Fibroblast of mammary gland (primary cell): Measurements from ENCODE around the gene TMEM42.

Experiments
- DNase-seq: peaks from one replicate; pipeline ENCODE4 v3.0.0-alpha.2; 2010; ENCODE audit warnings: low read depth
- H3K4me3 ChIP-seq: 2 replicates; pipeline ENCODE4 v1.5.1; 2011; ENCODE audit warnings: low read depth, mild to moderate bottlenecking, low read length, moderate library complexity; ENCODE audit not compliant: control insufficient read depth
- TF ChIP-seq, protein P1 (sequence below): conservative IDR thresholded peaks from 2 replicates; pipeline ENCODE4 v1.5.1; 2011; ENCODE audit warnings: low read depth, low read length, inconsistent platforms; ENCODE audit not compliant: control insufficient read depth, insufficient read depth

The TMEM42 gene

DNA sequence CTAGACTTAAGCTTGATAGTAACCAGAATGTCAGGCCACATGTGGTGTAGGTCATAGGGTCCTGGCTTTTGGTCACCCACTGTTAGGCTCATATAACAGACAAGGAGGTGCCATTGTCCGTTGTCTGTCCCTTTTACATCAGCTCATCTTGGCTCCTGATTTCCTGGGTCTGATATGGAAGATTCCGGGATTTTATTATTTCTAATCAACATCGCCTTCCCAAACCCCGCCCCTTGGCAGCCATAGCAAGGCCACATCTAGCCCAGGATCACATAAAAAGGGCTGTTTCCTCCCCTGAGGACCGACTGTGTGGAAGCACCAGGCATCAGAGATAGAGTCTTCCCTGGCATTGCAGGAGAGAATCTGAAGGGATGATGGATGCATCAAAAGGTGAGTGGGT, 12.6 kb downstream of the TMEM42 start, which contains the start of gene TGM4:
TGM4 (plus strand) TSS at position 301 of the 400 bp plus-strand sequence; CDS start at position 372, 71 bp downstream.
- TF ChIP-seq, protein P1, sequence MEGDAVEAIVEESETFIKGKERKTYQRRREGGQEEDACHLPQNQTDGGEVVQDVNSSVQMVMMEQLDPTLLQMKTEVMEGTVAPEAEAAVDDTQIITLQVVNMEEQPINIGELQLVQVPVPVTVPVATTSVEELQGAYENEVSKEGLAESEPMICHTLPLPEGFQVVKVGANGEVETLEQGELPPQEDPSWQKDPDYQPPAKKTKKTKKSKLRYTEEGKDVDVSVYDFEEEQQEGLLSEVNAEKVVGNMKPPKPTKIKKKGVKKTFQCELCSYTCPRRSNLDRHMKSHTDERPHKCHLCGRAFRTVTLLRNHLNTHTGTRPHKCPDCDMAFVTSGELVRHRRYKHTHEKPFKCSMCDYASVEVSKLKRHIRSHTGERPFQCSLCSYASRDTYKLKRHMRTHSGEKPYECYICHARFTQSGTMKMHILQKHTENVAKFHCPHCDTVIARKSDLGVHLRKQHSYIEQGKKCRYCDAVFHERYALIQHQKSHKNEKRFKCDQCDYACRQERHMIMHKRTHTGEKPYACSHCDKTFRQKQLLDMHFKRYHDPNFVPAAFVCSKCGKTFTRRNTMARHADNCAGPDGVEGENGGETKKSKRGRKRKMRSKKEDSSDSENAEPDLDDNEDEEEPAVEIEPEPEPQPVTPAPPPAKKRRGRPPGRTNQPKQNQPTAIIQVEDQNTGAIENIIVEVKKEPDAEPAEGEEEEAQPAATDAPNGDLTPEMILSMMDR = no peak
- DNase-seq = no peak
- H3K4me3 ChIP-seq = no peak within 1 kb of the TSS

DNA sequence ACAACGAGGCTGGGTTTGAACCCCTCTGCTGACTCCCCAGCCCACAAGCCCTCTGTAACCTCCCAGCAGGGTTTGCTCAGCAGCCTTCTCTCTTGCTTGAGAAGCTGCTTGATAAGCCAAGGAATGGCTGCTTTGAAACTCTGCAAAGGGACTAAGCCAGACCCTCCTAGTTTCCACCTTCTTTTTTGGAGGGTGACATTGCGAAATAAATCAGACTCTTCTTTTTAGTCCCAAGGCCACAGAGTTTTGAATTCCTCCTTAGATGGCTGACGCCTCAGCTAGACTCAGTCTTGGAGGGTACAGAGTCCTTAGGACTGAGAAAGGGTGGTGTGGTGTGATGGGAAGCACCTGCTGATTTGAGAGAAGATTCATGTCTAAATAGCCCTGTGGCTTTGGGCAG, 13.9 kb downstream of the TMEM42 start:
- DNase-seq = no peak
- H3K4me3 ChIP-seq = no peak overlapping the region
- TF ChIP-seq, protein P1 = no peak

DNA sequence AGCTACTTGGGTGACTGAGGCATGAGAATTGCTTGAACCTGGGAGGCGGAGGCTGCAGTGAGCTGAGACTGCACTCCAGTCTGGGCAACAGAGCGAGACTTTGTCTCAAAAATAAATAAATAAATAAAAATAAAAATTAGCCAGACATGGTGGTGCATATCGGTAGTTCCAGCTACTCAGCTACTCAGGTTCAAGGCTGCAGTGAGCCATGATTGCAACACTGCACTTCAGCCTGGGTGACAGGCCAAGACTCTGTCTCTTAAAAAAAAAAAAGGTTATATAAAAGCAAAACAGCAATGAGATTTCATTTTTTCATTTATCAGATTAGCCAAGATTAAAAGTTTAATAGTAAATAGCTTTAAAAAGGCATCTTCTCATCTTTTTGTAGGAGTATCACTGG, 15.6 kb downstream of the TMEM42 start:
- TF ChIP-seq, protein P1 = no peak
- DNase-seq = no peak
- no peak overlapping the region for H3K4me3 ChIP-seq

- H3K4me3 ChIP-seq = no peak overlapping the region
- no peak for DNase-seq
- TF ChIP-seq, protein P1 = no peak
Observed at GRCh38 chr3:44880284-44880683, 18.6 kb downstream of the TMEM42 start.

- no peak overlapping the region for H3K4me3 ChIP-seq
- peak; percentile 34 for DNase-seq
- TF ChIP-seq, protein P1 = no peak
Observed at GRCh38 chr3:44883213-44883955, 21.7 kb downstream of the TMEM42 start.

DNA sequence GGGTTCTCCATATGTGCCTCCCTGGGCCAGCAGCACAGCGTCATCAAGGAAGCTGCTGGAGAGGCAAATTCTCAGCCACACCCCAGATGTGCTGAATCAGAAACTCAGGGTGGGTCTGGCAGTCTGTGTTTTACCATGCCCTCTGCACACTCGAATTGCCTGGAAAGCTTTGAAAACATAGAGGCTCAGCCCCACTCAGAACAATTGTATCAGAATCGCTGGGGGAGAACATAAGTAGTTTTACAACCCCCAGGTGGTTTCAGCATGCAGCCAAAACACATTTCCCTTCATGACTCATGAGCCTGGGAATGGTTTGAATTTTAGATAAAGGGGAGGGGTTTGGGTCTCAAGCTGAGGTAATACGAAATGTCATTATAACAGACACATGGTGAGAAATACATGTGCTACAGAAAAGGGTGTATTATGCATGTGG, 22.3 kb downstream of the TMEM42 start:
- peak; percentile 99 for DNase-seq
- TF ChIP-seq, protein P1 = no peak
- H3K4me3 ChIP-seq = no peak overlapping the region
